Progenitor cell of endocrine pancreas (in vitro differentiated cells): ENCODE data around the gene LDLRAD1. TPM values are rescaled to one million over a fixed set of nuclear protein-coding genes. Genes with fewer than 3 reads are reported as not detected.
A peak's percentile ranks its signal among the peaks of the same experiment; 100 is the strongest.

Experiments
- DNase-seq: peaks from one replicate; pipeline ENCODE4 v3.0.0; 2021; ENCODE audit warnings: low spot score; ENCODE audit not compliant: unreplicated experiment
- H3K27ac Mint-ChIP-seq: 2 replicates; pipeline ENCODE4 v1.8.0; 2021; ENCODE audit warnings: mild to moderate bottlenecking, moderate library complexity, mixed read lengths
- H3K27me3 Mint-ChIP-seq: 2 replicates; pipeline ENCODE4 v1.8.0; 2021; ENCODE audit warnings: mixed read lengths
- H3K36me3 Mint-ChIP-seq: 2 replicates; pipeline ENCODE4 v1.8.0; 2022; ENCODE audit warnings: mixed read lengths; ENCODE audit not compliant: insufficient read depth
- H3K4me1 Mint-ChIP-seq: 2 replicates; pipeline ENCODE4 v1.8.0; 2021; ENCODE audit warnings: low read depth, mixed read lengths
- H3K4me3 Mint-ChIP-seq: 2 replicates; pipeline ENCODE4 v1.8.0; 2021; ENCODE audit warnings: low read depth, mild to moderate bottlenecking, moderate library complexity, mixed read lengths
- H3K9me3 Mint-ChIP-seq: 2 replicates; pipeline ENCODE4 v1.8.0; 2021; ENCODE audit warnings: low read depth, mixed read lengths
- CTCF ChIP-seq: fragments of 200-600 bp; sonication (generic); IDR thresholded peaks from one replicate; pipeline ENCODE4 v1.5.0; 2021; ENCODE audit warnings: antibody characterized with exemption, mild to moderate bottlenecking; ENCODE audit not compliant: unreplicated experiment
- long read RNA-seq: library from polyadenylated mRNA; unstranded; transcript quantifications from one replicate; pipeline ENCODE4 v2.0.0, GENCODE V29; 2020
- total RNA-seq: library from RNA; stranded (reverse); gene quantifications from 2 replicates; pipeline ENCODE4 v1.2.1, GENCODE V29; 2021

LDLRAD1 gene
- total RNA-seq, result 0.20 and 0.84 TPM in 2 replicates
- long read RNA-seq, partial matches to known transcripts, result 0 of 3 reads
- long read RNA-seq, other reads (novel, unspliced or antisense), result 1 of 3 reads

- no peak for DNase-seq
- peak within 1 kb of the TSS; percentile 16 for H3K27ac Mint-ChIP-seq
- no peaks in the 10 kb centered on the region for H3K9me3 Mint-ChIP-seq
- no peaks in the 10 kb centered on the region for H3K36me3 Mint-ChIP-seq
- no peak for TF ChIP-seq CTCF
- H3K4me3 Mint-ChIP-seq, result no peak within 1 kb of the TSS
- H3K4me1 Mint-ChIP-seq, result peaks cover 8% of the 10 kb centered on the region
- peaks cover 7% of the 10 kb centered on the region for H3K27me3 Mint-ChIP-seq
Measured at GRCh38 chr1:54017979-54018378, at the start of gene LDLRAD1. Gene LDLRAD1, minus strand, starts transcription at chr1:54018186. Its CDS starts 74 bp downstream, at chr1:54018112.

GRCh38 chr1:54064299-54064698 lies 46.3 kb upstream of the LDLRAD1 start:
- H3K4me3 Mint-ChIP-seq, result no peak overlapping the region
- no peaks in the 10 kb centered on the region for H3K4me1 Mint-ChIP-seq
- H3K9me3 Mint-ChIP-seq, result no peaks in the 10 kb centered on the region
- H3K27ac Mint-ChIP-seq, result no peak overlapping the region
- TF ChIP-seq CTCF, result no peak
- no peak for DNase-seq
- H3K36me3 Mint-ChIP-seq, result peaks cover 4% of the 10 kb centered on the region
- no peaks in the 10 kb centered on the region for H3K27me3 Mint-ChIP-seq

- no peak for DNase-seq
- no peaks in the 10 kb centered on the region for H3K9me3 Mint-ChIP-seq
- no peak overlapping the region for H3K4me3 Mint-ChIP-seq
- H3K27me3 Mint-ChIP-seq, result no peaks in the 10 kb centered on the region
- no peak overlapping the region for H3K27ac Mint-ChIP-seq
- TF ChIP-seq CTCF, result no peak
- peaks cover 7% of the 10 kb centered on the region for H3K36me3 Mint-ChIP-seq
- H3K4me1 Mint-ChIP-seq, result peaks cover 8% of the 10 kb centered on the region
Measured at GRCh38 chr1:54054438-54054749, 36.4 kb upstream of the LDLRAD1 start.

GRCh38 chr1:54053745-54054437 lies 35.9 kb upstream of the LDLRAD1 start:
- H3K4me3 Mint-ChIP-seq, result no peak overlapping the region
- H3K9me3 Mint-ChIP-seq, result no peaks in the 10 kb centered on the region
- H3K4me1 Mint-ChIP-seq, result peaks cover 8% of the 10 kb centered on the region
- no peak for DNase-seq
- H3K27ac Mint-ChIP-seq, result no peak overlapping the region
- H3K27me3 Mint-ChIP-seq, result no peaks in the 10 kb centered on the region
- peaks cover 7% of the 10 kb centered on the region for H3K36me3 Mint-ChIP-seq
- TF ChIP-seq CTCF, result no peak

GRCh38 chr1:54052934-54053744 lies 35.2 kb upstream of the LDLRAD1 start, which contains the start of the genes TCEANC2 and TMEM59:
Gene TCEANC2, plus strand, starts transcription at chr1:54053608. Its CDS starts 815 bp downstream, at chr1:54054423.
Gene TMEM59, minus strand, starts transcription at chr1:54053204. Its CDS starts 16 bp downstream, at chr1:54053188.
- no peak within 1 kb of the TSS for H3K27ac Mint-ChIP-seq

More at GRCh38 chr1:54052934-54053744, 35.2 kb upstream of the LDLRAD1 start, which contains the start of the genes TCEANC2 and TMEM59:
- DNase-seq, result peak; percentile 90
- Mint-ChIP-seq H3K4me3 (no peak within 1 kb of the TSS), H3K9me3 (no peaks in the 10 kb centered on the region), H3K36me3 (peaks cover 6% of the 10 kb centered on the region), H3K4me1 (peaks cover 8% of the 10 kb centered on the region), H3K27me3 (no peaks in the 10 kb centered on the region)
- TF ChIP-seq CTCF, result no peak
